WTC11 (cell line): ENCODE results near the gene CDPF1. TPM values are rescaled to one million over a fixed set of nuclear protein-coding genes. Genes with fewer than 3 reads are reported as not detected.

Experiments
- ATAC-seq: fragments of 200-7000 bp; cut with Tn5 transposase; 2 replicates; pipeline ENCODE4 v1.10.0; 2021; ENCODE audit warnings: mild to moderate bottlenecking, moderate library complexity
- CTCF ChIA-PET: fragments of 300-600 bp; sonication (Branson Sonifier 250); formaldehyde crosslinking; loops from one replicate; lab custom pipeline; 2021; ENCODE audit warnings: antibody characterized with exemption; lab: Charles Lee
- POLR2A ChIA-PET: fragments of 350-600 bp; sonication (Branson Sonifier 250); formaldehyde crosslinking; loops from one replicate; lab custom pipeline; 2021; ENCODE audit warnings: antibody characterized with exemption; lab: Charles Lee
- DNase-seq: peaks from one replicate; pipeline ENCODE4 v3.0.0; 2021; ENCODE audit warnings: low spot score
- H3K27ac Mint-ChIP-seq: 2 replicates; pipeline ENCODE4 v1.8.0; 2021; ENCODE audit warnings: mixed read lengths
- H3K27me3 Mint-ChIP-seq: 2 replicates; pipeline ENCODE4 v1.8.0; 2021; ENCODE audit warnings: low read depth, mild to moderate bottlenecking, moderate library complexity, mixed read lengths
- H3K36me3 Mint-ChIP-seq: 2 replicates; pipeline ENCODE4 v1.8.0; 2021; ENCODE audit warnings: mixed read lengths
- H3K4me1 Mint-ChIP-seq: 2 replicates; pipeline ENCODE4 v1.8.0; 2022; ENCODE audit warnings: mixed read lengths
- H3K4me3 Mint-ChIP-seq: 2 replicates; pipeline ENCODE4 v1.8.0; 2021; ENCODE audit warnings: mild to moderate bottlenecking, moderate library complexity, mixed read lengths
- H3K9me3 Mint-ChIP-seq: 2 replicates; pipeline ENCODE4 v1.8.0; 2021; ENCODE audit warnings: mixed read lengths
- CREB1 ChIP-seq: sonication (generic); formaldehyde crosslinking; IDR thresholded peaks from 2 replicates; pipeline ENCODE4 v1.8.0; 2023; ENCODE audit warnings: mild to moderate bottlenecking, missing genetic modification reagents
- ELF4 ChIP-seq: sonication (generic); formaldehyde crosslinking; IDR thresholded peaks from 2 replicates; pipeline ENCODE4 v1.8.1; 2022; ENCODE audit warnings: low read depth, mild to moderate bottlenecking, moderate library complexity, missing genetic modification reagents
- GRHL2 ChIP-seq: fragments of 250-450 bp; sonication (Bioruptor Pico); IDR thresholded peaks from 2 replicates; pipeline ENCODE4 v1.8.0; 2022; ENCODE audit warnings: mild to moderate bottlenecking, moderate library complexity; ENCODE audit not compliant: insufficient replicate concordance, severe bottlenecking
- JUN ChIP-seq: sonication (generic); formaldehyde crosslinking; IDR thresholded peaks from 2 replicates; pipeline ENCODE4 v1.8.0; 2023; ENCODE audit warnings: mild to moderate bottlenecking, missing genetic modification reagents
- SMAD3 ChIP-seq: sonication (generic); formaldehyde crosslinking; IDR thresholded peaks from 2 replicates; pipeline ENCODE4 v1.8.0; 2022; ENCODE audit warnings: missing genetic modification reagents, mild to moderate bottlenecking, borderline replicate concordance
- SMAD4 ChIP-seq: sonication (generic); formaldehyde crosslinking; IDR thresholded peaks from 2 replicates; pipeline ENCODE4 v1.8.0; 2022; ENCODE audit warnings: mild to moderate bottlenecking, missing genetic modification reagents
- ZBTB21 ChIP-seq: sonication (generic); formaldehyde crosslinking; IDR thresholded peaks from 2 replicates; pipeline ENCODE4 v1.8.1; 2023; ENCODE audit warnings: mild to moderate bottlenecking, missing genetic modification reagents, borderline replicate concordance
- ZNF232 ChIP-seq: sonication (generic); formaldehyde crosslinking; IDR thresholded peaks from 2 replicates; pipeline ENCODE4 v1.8.0; 2022; ENCODE audit warnings: mild to moderate bottlenecking, missing genetic modification reagents
- ZNF396 ChIP-seq: fragments of 250-450 bp; sonication (Bioruptor Pico); IDR thresholded peaks from 2 replicates; pipeline ENCODE4 v1.8.0; 2021; ENCODE audit warnings: mild to moderate bottlenecking, moderate library complexity, borderline replicate concordance
- ZNF416 ChIP-seq: fragments of 250-450 bp; sonication (Bioruptor Pico); IDR thresholded peaks from 2 replicates; pipeline ENCODE4 v1.9.0; 2021; ENCODE audit warnings: mild to moderate bottlenecking, inconsistent platforms
- ZNF671 ChIP-seq: fragments of 250-450 bp; sonication (Bioruptor Pico); IDR thresholded peaks from 2 replicates; pipeline ENCODE4 v1.8.0; 2021; ENCODE audit warnings: mild to moderate bottlenecking
- total RNA-seq: library from RNA; stranded (reverse); gene quantifications from 3 replicates; pipeline ENCODE4 v1.2.3, GENCODE V29; 2021
- TF ChIP-seq, protein P1 (sequence below): sonication (generic); formaldehyde crosslinking; IDR thresholded peaks from 2 replicates; pipeline ENCODE4 v1.8.1; 2023; ENCODE audit warnings: mild to moderate bottlenecking, moderate library complexity, missing genetic modification reagents
- TF ChIP-seq, protein P2 (sequence below): sonication (generic); formaldehyde crosslinking; IDR thresholded peaks from 2 replicates; pipeline ENCODE4 v1.8.0; 2022; ENCODE audit warnings: missing genetic modification reagents
- TF ChIP-seq, protein P3 (sequence below): fragments of 200-600 bp; IDR thresholded peaks from 2 replicates; pipeline ENCODE4 v1.8.0; 2022; ENCODE audit warnings: antibody characterized with exemption
- TF ChIP-seq, protein P4 (sequence below): sonication (generic); formaldehyde crosslinking; conservative IDR thresholded peaks from 2 replicates; pipeline ENCODE4 v1.8.1; 2023; ENCODE audit warnings: mild to moderate bottlenecking, low read depth, missing genetic modification reagents, moderate library complexity
- TF ChIP-seq, protein P5 (sequence below): sonication (generic); formaldehyde crosslinking; IDR thresholded peaks from 2 replicates; pipeline ENCODE4 v1.8.0; 2023; ENCODE audit warnings: missing genetic modification reagents
- TF ChIP-seq, protein P6 (sequence below): sonication (generic); formaldehyde crosslinking; IDR thresholded peaks from 2 replicates; pipeline ENCODE4 v1.8.1; 2022; ENCODE audit warnings: low read depth, missing genetic modification reagents, borderline replicate concordance
- TF ChIP-seq, protein P7 (sequence below): fragments of 250-450 bp; sonication (Bioruptor Pico); conservative IDR thresholded peaks from 2 replicates; pipeline ENCODE4 v1.9.0; 2021; ENCODE audit warnings: mild to moderate bottlenecking
- TF ChIP-seq, protein P8 (sequence below): sonication (generic); formaldehyde crosslinking; IDR thresholded peaks from 2 replicates; pipeline ENCODE4 v1.8.0; 2023; ENCODE audit warnings: mild to moderate bottlenecking, missing genetic modification reagents

Gene CDPF1
- total RNA-seq, 1 experiment from 2014 or later = 11.5 TPM

DNA sequence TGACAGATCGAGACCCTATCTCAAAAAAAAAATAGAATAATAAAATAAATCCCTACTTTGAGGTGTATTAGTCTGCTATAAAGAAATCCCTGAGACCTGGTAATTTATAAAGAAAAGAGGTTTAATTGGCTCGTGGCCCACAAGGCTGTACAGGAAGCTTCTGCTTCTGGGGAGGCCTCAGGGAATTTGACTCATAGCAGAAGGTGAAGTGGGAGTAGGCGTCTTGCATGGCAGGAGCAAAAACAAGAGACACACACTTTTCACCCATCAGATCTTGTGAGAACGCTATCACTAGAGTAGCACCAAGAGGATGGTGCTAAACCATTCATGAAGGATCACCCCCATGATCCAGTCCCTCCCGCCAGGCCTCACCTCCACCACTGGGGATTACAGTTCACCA, 29.2 kb downstream of the CDPF1 start (continued):
- TF ChIP-seq, protein P1, sequence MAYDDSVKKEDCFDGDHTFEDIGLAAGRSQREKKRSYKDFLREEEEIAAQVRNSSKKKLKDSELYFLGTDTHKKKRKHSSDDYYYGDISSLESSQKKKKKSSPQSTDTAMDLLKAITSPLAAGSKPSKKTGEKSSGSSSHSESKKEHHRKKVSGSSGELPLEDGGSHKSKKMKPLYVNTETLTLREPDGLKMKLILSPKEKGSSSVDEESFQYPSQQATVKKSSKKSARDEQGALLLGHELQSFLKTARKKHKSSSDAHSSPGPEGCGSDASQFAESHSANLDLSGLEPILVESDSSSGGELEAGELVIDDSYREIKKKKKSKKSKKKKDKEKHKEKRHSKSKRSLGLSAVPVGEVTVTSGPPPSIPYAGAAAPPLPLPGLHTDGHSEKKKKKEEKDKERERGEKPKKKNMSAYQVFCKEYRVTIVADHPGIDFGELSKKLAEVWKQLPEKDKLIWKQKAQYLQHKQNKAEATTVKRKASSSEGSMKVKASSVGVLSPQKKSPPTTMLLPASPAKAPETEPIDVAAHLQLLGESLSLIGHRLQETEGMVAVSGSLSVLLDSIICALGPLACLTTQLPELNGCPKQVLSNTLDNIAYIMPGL (CRISPR knock-in tag) = no peak
- TF ChIP-seq ELF4 (CRISPR knock-in tag) = no peak
- no peak for TF ChIP-seq CREB1 (CRISPR knock-in tag)
- TF ChIP-seq GRHL2 (CRISPR knock-in tag) = no peak
- TF ChIP-seq SMAD3 (CRISPR knock-in tag) = no peak
- TF ChIP-seq ZBTB21 (CRISPR knock-in tag) = no peak
- no peak for TF ChIP-seq ZNF232 (CRISPR knock-in tag)
- TF ChIP-seq, protein P2, sequence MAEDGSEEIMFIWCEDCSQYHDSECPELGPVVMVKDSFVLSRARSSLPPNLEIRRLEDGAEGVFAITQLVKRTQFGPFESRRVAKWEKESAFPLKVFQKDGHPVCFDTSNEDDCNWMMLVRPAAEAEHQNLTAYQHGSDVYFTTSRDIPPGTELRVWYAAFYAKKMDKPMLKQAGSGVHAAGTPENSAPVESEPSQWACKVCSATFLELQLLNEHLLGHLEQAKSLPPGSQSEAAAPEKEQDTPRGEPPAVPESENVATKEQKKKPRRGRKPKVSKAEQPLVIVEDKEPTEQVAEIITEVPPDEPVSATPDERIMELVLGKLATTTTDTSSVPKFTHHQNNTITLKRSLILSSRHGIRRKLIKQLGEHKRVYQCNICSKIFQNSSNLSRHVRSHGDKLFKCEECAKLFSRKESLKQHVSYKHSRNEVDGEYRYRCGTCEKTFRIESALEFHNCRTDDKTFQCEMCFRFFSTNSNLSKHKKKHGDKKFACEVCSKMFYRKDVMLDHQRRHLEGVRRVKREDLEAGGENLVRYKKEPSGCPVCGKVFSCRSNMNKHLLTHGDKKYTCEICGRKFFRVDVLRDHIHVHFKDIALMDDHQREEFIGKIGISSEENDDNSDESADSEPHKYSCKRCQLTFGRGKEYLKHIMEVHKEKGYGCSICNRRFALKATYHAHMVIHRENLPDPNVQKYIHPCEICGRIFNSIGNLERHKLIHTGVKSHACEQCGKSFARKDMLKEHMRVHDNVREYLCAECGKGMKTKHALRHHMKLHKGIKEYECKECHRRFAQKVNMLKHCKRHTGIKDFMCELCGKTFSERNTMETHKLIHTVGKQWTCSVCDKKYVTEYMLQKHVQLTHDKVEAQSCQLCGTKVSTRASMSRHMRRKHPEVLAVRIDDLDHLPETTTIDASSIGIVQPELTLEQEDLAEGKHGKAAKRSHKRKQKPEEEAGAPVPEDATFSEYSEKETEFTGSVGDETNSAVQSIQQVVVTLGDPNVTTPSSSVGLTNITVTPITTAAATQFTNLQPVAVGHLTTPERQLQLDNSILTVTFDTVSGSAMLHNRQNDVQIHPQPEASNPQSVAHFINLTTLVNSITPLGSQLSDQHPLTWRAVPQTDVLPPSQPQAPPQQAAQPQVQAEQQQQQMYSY (CRISPR knock-in tag) = no peak
- no peak for TF ChIP-seq SMAD4 (CRISPR knock-in tag)
- TF ChIP-seq, protein P3, sequence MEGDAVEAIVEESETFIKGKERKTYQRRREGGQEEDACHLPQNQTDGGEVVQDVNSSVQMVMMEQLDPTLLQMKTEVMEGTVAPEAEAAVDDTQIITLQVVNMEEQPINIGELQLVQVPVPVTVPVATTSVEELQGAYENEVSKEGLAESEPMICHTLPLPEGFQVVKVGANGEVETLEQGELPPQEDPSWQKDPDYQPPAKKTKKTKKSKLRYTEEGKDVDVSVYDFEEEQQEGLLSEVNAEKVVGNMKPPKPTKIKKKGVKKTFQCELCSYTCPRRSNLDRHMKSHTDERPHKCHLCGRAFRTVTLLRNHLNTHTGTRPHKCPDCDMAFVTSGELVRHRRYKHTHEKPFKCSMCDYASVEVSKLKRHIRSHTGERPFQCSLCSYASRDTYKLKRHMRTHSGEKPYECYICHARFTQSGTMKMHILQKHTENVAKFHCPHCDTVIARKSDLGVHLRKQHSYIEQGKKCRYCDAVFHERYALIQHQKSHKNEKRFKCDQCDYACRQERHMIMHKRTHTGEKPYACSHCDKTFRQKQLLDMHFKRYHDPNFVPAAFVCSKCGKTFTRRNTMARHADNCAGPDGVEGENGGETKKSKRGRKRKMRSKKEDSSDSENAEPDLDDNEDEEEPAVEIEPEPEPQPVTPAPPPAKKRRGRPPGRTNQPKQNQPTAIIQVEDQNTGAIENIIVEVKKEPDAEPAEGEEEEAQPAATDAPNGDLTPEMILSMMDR = no peak
- TF ChIP-seq ZNF671 = no peak
- TF ChIP-seq, protein P4, sequence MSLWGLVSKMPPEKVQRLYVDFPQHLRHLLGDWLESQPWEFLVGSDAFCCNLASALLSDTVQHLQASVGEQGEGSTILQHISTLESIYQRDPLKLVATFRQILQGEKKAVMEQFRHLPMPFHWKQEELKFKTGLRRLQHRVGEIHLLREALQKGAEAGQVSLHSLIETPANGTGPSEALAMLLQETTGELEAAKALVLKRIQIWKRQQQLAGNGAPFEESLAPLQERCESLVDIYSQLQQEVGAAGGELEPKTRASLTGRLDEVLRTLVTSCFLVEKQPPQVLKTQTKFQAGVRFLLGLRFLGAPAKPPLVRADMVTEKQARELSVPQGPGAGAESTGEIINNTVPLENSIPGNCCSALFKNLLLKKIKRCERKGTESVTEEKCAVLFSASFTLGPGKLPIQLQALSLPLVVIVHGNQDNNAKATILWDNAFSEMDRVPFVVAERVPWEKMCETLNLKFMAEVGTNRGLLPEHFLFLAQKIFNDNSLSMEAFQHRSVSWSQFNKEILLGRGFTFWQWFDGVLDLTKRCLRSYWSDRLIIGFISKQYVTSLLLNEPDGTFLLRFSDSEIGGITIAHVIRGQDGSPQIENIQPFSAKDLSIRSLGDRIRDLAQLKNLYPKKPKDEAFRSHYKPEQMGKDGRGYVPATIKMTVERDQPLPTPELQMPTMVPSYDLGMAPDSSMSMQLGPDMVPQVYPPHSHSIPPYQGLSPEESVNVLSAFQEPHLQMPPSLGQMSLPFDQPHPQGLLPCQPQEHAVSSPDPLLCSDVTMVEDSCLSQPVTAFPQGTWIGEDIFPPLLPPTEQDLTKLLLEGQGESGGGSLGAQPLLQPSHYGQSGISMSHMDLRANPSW (CRISPR knock-in tag) = no peak

DNA sequence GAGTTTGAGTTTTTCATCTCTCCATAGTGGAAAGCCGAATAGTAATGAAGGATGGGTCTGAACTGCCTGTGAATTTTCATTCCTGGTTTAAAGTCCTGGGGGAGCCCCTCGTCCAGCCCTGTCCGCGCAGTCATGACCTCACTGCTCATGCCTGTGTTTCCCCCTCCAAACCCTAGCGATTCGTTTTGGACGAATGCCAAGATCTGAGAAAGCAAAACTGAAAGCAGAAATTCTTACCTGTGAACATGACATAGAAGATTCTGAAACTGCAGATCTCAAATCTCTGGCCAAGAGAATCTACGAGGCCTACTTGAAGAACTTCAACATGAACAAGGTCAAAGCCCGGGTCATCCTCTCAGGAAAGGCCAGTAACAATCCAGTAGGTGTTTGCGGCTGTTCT, 30.5 kb downstream of the CDPF1 start:
- no peaks in the 10 kb centered on the region; the same call in none of the 2 replicates for H3K36me3 Mint-ChIP-seq
- no peak for ATAC-seq
- no peaks in the 10 kb centered on the region for H3K27me3 Mint-ChIP-seq
- H3K4me3 Mint-ChIP-seq = no peak overlapping the region
- H3K27ac Mint-ChIP-seq = no peak overlapping the region
- peaks cover 2% of the 10 kb centered on the region for H3K4me1 Mint-ChIP-seq
- H3K9me3 Mint-ChIP-seq = no peaks in the 10 kb centered on the region
- CTCF ChIA-PET = no interaction called here
- POLR2A ChIA-PET = no interaction called here
- no peak for DNase-seq
- no peak for TF ChIP-seq ZNF416 (CRISPR knock-in tag)
- TF ChIP-seq, protein P5, sequence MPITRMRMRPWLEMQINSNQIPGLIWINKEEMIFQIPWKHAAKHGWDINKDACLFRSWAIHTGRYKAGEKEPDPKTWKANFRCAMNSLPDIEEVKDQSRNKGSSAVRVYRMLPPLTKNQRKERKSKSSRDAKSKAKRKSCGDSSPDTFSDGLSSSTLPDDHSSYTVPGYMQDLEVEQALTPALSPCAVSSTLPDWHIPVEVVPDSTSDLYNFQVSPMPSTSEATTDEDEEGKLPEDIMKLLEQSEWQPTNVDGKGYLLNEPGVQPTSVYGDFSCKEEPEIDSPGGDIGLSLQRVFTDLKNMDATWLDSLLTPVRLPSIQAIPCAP (CRISPR knock-in tag) = no peak
- TF ChIP-seq, protein P6, sequence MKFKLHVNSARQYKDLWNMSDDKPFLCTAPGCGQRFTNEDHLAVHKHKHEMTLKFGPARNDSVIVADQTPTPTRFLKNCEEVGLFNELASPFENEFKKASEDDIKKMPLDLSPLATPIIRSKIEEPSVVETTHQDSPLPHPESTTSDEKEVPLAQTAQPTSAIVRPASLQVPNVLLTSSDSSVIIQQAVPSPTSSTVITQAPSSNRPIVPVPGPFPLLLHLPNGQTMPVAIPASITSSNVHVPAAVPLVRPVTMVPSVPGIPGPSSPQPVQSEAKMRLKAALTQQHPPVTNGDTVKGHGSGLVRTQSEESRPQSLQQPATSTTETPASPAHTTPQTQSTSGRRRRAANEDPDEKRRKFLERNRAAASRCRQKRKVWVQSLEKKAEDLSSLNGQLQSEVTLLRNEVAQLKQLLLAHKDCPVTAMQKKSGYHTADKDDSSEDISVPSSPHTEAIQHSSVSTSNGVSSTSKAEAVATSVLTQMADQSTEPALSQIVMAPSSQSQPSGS (CRISPR knock-in tag) = no peak
- no peak for TF ChIP-seq JUN (CRISPR knock-in tag)
- TF ChIP-seq ZNF396 (CRISPR knock-in tag) = no peak
- TF ChIP-seq, protein P7, sequence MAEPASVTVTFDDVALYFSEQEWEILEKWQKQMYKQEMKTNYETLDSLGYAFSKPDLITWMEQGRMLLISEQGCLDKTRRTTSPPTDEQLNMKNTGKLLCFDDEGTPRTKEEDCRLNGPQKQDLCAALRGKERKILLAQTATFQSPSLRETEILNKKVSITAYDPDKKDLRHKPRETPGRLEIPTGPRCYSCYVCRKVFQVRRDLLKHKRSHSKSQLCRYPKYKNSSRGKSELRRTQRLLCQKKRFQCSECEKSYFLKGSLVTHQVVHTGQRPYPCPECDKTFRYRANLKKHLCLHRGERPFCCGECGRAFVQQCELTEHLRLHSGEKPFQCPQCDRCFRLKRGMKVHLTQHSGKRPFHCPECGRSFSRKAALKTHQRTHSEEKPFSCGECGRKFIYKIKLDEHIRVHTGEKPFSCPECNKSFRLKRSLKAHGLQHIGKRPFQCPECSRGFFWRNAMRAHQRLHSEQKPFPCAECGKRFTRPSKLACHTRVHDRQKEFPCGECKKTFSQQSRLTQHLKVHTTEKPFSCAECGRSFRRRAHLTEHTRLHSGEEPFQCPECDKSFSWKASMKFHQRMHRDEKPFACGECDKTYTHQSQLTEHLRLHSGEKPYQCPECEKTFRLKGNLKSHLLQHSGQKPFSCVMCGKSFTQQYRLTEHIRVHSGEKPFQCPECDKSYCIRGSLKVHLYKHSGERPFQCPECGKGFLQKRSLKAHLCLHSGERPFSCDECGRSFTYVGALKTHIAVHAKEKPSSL (CRISPR knock-in tag) = no peak
- TF ChIP-seq, protein P8, sequence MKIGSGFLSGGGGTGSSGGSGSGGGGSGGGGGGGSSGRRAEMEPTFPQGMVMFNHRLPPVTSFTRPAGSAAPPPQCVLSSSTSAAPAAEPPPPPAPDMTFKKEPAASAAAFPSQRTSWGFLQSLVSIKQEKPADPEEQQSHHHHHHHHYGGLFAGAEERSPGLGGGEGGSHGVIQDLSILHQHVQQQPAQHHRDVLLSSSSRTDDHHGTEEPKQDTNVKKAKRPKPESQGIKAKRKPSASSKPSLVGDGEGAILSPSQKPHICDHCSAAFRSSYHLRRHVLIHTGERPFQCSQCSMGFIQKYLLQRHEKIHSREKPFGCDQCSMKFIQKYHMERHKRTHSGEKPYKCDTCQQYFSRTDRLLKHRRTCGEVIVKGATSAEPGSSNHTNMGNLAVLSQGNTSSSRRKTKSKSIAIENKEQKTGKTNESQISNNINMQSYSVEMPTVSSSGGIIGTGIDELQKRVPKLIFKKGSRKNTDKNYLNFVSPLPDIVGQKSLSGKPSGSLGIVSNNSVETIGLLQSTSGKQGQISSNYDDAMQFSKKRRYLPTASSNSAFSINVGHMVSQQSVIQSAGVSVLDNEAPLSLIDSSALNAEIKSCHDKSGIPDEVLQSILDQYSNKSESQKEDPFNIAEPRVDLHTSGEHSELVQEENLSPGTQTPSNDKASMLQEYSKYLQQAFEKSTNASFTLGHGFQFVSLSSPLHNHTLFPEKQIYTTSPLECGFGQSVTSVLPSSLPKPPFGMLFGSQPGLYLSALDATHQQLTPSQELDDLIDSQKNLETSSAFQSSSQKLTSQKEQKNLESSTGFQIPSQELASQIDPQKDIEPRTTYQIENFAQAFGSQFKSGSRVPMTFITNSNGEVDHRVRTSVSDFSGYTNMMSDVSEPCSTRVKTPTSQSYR (CRISPR knock-in tag) = no peak
